NCI-H2196 treated with DMSO at 0.1 percent for 48 hours (cell line): ENCODE measurements around the gene SERAC1.
"Not testable (repeated sequence)": the region's sequence is repeated elsewhere in the genome, so short reads cannot be mapped to it uniquely, and the experiment has no call there.

Source experiments
- DNase-seq: peaks from one replicate; lab custom pipeline; 2025; ENCODE audit not compliant: unreplicated experiment; lab: John Stamatoyannopoulos, UW

SERAC1 gene

DNA sequence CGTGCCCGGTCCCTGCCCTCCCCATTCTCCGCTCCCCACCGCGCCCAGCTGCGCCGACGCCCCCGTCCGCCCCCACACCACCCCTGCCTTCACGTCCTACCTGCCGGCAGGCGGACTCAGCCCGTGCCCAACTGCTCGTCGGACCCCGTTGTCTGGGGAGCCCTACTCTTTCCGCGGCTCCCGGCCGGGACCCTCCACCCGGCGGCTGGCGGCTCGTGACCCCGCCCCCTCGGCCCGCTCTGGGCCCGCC is at the start of gene SERAC1:
TSS of gene SERAC1 (minus strand) at position 223 of the 250 bp plus-strand sequence. CDS start 9,899 bp downstream, outside the sequence.
- no peak for DNase-seq

- peak; percentile 12 for DNase-seq
These were observed 46.0 kb upstream of the SERAC1 start for GRCh38 chr6:158213925-158214674.

- DNase-seq = no peak
These were observed 43.4 kb upstream of the SERAC1 start for GRCh38 chr6:158211273-158212055.

DNA sequence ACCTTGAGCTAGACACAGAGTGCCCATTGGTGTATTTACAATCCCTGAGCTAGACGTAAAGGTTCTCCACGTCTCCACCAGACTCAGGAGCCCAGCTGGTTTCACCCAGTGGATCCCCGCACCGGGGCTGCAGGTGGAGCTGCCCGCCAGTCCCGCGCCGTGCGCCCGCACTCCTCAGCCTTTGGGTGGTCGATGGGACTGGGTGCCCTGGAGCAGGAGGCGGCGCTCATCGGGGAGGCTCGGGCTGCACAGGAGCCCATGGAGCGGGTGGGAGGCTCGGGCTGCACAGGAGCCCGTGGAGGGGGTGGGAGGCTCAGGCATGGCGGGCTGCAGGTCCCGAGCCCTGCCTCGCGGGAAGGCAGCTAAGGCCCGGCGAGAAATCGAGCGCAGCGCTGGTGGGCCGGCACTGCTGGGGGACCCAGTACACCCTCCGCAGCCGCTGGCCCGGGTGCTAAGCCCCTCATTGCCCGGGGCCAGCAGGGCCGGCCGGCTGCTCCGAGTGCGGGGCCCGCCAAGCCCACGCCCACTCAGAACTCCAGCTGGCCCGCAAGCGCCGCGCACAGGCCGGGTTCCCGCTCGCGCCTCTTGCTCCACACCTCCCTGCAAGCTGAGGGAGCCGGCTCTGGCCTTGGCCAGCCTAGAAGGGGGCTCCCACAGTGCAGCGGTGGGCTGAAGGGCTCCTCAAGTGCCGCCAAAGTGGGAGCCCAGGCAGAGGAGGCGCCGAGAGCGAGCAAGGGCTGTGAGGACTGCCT is 41.7 kb upstream of the SERAC1 start:
- DNase-seq = not testable (repeated sequence)

GRCh38 chr6:158208226-158209030 is 40.4 kb upstream of the SERAC1 start:
- DNase-seq = not testable (repeated sequence)

- DNase-seq = no peak
These were observed 39.3 kb upstream of the SERAC1 start for GRCh38 chr6:158207422-158207788.

- no peak for DNase-seq
These were observed 38.8 kb upstream of the SERAC1 start for GRCh38 chr6:158206740-158207421.

DNA sequence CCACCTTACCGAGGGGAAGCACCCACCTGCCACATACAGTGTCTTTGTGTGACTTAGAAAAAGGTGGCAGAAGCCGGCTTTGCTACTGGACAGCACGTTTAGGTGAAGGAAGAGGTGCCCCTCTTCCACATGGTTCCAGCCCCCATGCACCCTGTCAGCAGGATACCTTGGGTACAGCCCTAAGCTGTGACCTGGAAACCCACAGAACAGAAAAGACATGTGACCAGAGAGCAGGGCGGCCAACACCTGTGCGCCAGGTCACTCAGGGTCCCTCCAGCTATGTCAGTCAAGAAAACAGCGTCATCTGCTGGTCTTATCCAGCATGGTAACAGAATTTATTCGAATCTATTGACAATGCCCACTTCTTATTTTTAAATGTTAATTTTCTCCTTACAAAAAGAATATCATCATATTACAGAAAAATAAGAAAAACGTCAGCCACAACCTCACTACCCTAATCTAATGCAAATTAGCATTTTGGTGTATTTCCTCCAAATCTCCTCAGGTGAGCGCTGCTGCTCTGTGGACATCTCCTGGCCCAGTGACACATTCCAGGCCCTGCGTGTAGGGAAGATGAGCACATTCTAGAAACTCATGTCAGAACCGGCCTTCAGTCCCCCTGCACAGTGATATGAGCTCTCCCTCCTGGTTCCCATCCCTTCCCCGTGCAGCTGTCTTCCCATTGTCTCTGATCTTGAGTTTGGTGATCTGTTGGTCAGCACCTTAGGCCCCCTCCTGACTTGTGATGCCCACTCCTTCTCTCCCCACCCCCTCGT is 37.3 kb upstream of the SERAC1 start:
- no peak for DNase-seq

- DNase-seq = no peak
These were observed 30.4 kb upstream of the SERAC1 start for GRCh38 chr6:158198461-158198860.

GRCh38 chr6:158194487-158195280 is 26.6 kb upstream of the SERAC1 start:
- DNase-seq = no peak

- DNase-seq = no peak
These were observed 23.7 kb upstream of the SERAC1 start for GRCh38 chr6:158191761-158192160.

- no peak for DNase-seq
These were observed 23.0 kb upstream of the SERAC1 start for GRCh38 chr6:158191032-158191431.

DNA sequence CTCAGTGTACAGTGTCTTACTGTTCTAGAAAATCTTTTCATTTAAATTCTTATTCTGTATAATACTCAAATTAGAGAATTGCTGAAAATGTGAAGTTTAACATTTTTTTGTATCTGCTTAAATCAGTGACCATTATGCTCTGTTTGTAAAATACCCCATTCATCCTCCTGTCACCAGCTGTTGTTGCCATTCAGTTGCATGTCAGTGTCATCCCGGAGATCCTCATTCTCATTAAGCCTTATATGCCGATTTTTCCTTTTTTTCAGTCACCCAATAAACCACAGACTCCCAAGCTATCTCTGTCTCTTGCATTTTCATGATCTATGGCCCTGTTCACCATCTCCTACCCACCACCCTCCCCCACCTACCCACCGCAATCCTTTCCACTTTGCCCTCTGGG is 20.5 kb upstream of the SERAC1 start:
- no peak for DNase-seq

GRCh38 chr6:158185729-158186456 is 17.8 kb upstream of the SERAC1 start:
- no peak for DNase-seq

DNA sequence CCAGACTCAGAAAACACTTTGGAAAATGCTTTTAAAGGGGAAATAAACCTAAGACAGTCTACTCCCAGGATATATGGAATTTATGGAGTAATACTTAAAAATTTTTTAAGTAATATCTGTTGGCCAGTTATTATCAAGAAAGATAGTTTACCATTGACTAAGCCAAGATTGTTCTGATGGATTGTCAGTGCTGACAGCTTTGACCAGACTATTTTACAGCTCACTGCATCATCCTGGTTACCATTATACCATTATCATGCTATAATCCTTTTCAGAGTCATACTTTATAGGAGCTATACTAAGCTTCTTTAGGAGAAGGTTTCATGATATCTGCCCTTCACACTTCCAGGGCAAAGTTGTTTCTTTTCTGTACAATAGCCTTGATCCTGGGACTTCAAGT is 16.5 kb upstream of the SERAC1 start:
- no peak for DNase-seq

GRCh38 chr6:158183174-158183972 is 15.3 kb upstream of the SERAC1 start:
- DNase-seq = not testable (repeated sequence)

DNA sequence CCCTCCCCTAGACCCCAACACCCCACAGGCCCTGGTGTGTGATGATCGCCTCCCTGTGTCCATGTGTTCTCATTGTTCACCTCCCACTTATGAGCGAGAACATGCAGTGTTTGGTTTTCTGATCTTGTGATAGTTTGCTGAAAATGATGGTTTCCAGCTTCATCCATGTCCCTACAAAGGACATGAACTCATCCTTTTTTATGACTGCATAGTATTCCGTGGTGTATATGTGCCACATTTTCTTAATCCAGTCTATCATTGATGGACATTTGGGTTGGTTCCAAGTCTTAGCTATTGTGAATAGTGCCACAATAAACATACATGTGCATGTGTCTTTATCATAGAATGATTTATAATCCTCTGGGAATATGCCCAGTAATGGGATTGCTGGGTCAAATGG is 9.7 kb upstream of the SERAC1 start:
- DNase-seq = not testable (repeated sequence)
